Activated naive CD8-positive, alpha-beta T cell treated with anti-CD3 and anti-CD28 coated beads, Interleukin-2, amount 10 ng/mL, durations not matched to agents 7 days and 5 days (primary cell): ENCODE data around the gene GPATCH4. TPM values are rescaled to one million over a fixed set of nuclear protein-coding genes. Genes with fewer than 3 reads are reported as not detected.
"Not testable (repeated sequence)": the region's sequence is repeated elsewhere in the genome, so short reads cannot be mapped to it uniquely, and the experiment has no call there.

Experiments used
- ATAC-seq: fragments of 150-1000 bp; cut with Tn5 transposase; one replicate; pipeline ENCODE4 v1.10.0; 2021; ENCODE audit warnings: low read depth, moderate library complexity
- POLR2A ChIA-PET: fragments of 350-600 bp; sonication (Branson Sonifier 250); formaldehyde crosslinking; loops from one replicate; lab custom pipeline; 2021; ENCODE audit warnings: antibody characterized with exemption; lab: Charles Lee
- DNase-seq: peaks from one replicate; pipeline ENCODE4 v3.0.0; 2021
- H3K27ac Mint-ChIP-seq: one replicate; pipeline ENCODE4 v1.8.0; 2022; ENCODE audit warnings: mild to moderate bottlenecking, mixed read lengths
- H3K27me3 Mint-ChIP-seq: one replicate; pipeline ENCODE4 v1.8.0; 2022; ENCODE audit warnings: mild to moderate bottlenecking, moderate library complexity, mixed read lengths
- H3K36me3 Mint-ChIP-seq: one replicate; pipeline ENCODE4 v1.8.0; 2021; ENCODE audit warnings: mild to moderate bottlenecking, mixed read lengths
- H3K4me1 Mint-ChIP-seq: one replicate; pipeline ENCODE4 v1.8.0; 2021; ENCODE audit warnings: mixed read lengths
- H3K4me3 Mint-ChIP-seq: one replicate; pipeline ENCODE4 v1.8.0; 2022; ENCODE audit warnings: mild to moderate bottlenecking, moderate library complexity, mixed read lengths
- H3K9me3 Mint-ChIP-seq: one replicate; pipeline ENCODE4 v1.8.0; 2021; ENCODE audit warnings: mixed read lengths
- total RNA-seq, 2 experiments: library from RNA; stranded (reverse); gene quantifications; one replicate each; pipeline ENCODE4 v1.2.3, GENCODE V29; 2021

Gene GPATCH4
- total RNA-seq, 2 experiments from 2014 or later: 29.7 to 31.1 TPM

- H3K4me1 Mint-ChIP-seq: peaks cover 2% of the 10 kb centered on the region
- H3K27ac Mint-ChIP-seq: no peak overlapping the region
- no peak for ATAC-seq
- POLR2A ChIA-PET: interaction anchor here (0.7 to 1.4 kb wide), 3 partner anchors 28 to 55 kb away, joined by 3 to 4 read pairs (median 3); partner anchors contain the start of gene MEF2D
- H3K4me3 Mint-ChIP-seq: no peak overlapping the region
- no peak for DNase-seq
- no peaks in the 10 kb centered on the region for H3K9me3 Mint-ChIP-seq
- H3K36me3 Mint-ChIP-seq: peaks cover 32% of the 10 kb centered on the region
- H3K27me3 Mint-ChIP-seq: no peaks in the 10 kb centered on the region
Observed at GRCh38 chr1:156554971-156555370, 46.3 kb downstream of the GPATCH4 start.

- Mint-ChIP-seq H3K27ac (no peak overlapping the region), H3K4me1 (peaks cover 2% of the 10 kb centered on the region), H3K4me3 (no peak overlapping the region), H3K9me3 (no peaks in the 10 kb centered on the region), H3K36me3 (peaks cover 27% of the 10 kb centered on the region), H3K27me3 (no peaks in the 10 kb centered on the region)
- ATAC-seq (no peak), DNase-seq (no peak)
- POLR2A ChIA-PET: interaction anchor here (0.7 kb wide), 1 partner anchor 22 kb away, joined by 4 read pairs; no protein-coding TSS in a partner anchor
Observed at GRCh38 chr1:156553860-156554485, 47.3 kb downstream of the GPATCH4 start.

GRCh38 chr1:156552937-156553336, 48.3 kb downstream of the GPATCH4 start:
- POLR2A ChIA-PET, ATAC-seq: not testable (repeated sequence)

GRCh38 chr1:156552518-156552917, 48.8 kb downstream of the GPATCH4 start:
- POLR2A ChIA-PET: no interaction called here
- Mint-ChIP-seq H3K4me3 (no peak overlapping the region), H3K27me3 (no peaks in the 10 kb centered on the region), H3K27ac (no peak overlapping the region), H3K4me1 (peaks cover 2% of the 10 kb centered on the region), H3K36me3 (peaks cover 32% of the 10 kb centered on the region), H3K9me3 (no peaks in the 10 kb centered on the region)
- no peak for ATAC-seq
- DNase-seq: no peak

More at GRCh38 chr1:156552937-156553336, 48.3 kb downstream of the GPATCH4 start:
- not testable (repeated sequence) for H3K27me3 Mint-ChIP-seq, H3K9me3 Mint-ChIP-seq, H3K4me3 Mint-ChIP-seq, H3K4me1 Mint-ChIP-seq, DNase-seq
- Mint-ChIP-seq H3K27ac (peak overlapping the region; percentile 36), H3K36me3 (peaks cover 28% of the 10 kb centered on the region)

- Mint-ChIP-seq H3K9me3 (no peaks in the 10 kb centered on the region), H3K4me1 (peaks cover 2% of the 10 kb centered on the region), H3K27ac (no peak overlapping the region), H3K36me3 (peaks cover 37% of the 10 kb centered on the region), H3K4me3 (no peak overlapping the region), H3K27me3 (no peaks in the 10 kb centered on the region)
- POLR2A ChIA-PET: no interaction called here
- DNase-seq: no peak
- no peak for ATAC-seq
Observed at GRCh38 chr1:156551869-156552268, 49.4 kb downstream of the GPATCH4 start.

- peaks cover 2% of the 10 kb centered on the region for H3K4me1 Mint-ChIP-seq
- no peaks in the 10 kb centered on the region for H3K9me3 Mint-ChIP-seq
- H3K27me3 Mint-ChIP-seq: no peaks in the 10 kb centered on the region
- no peak overlapping the region for H3K27ac Mint-ChIP-seq
- ATAC-seq (no peak), DNase-seq (no peak)
- H3K36me3 Mint-ChIP-seq: peaks cover 43% of the 10 kb centered on the region
- H3K4me3 Mint-ChIP-seq: no peak overlapping the region
- POLR2A ChIA-PET: no interaction called here
Observed at GRCh38 chr1:156551066-156551643, 50.1 kb downstream of the GPATCH4 start.

- POLR2A ChIA-PET: interaction anchor here (0.6 kb wide), 1 partner anchor 65 kb away, joined by 5 read pairs; no protein-coding TSS in a partner anchor
- Mint-ChIP-seq H3K4me1 (peaks cover 2% of the 10 kb centered on the region), H3K27ac (no peak overlapping the region)
Observed at GRCh38 chr1:156550346-156550745, 50.9 kb downstream of the GPATCH4 start.

GRCh38 chr1:156549831-156550230, 51.4 kb downstream of the GPATCH4 start:
- peaks cover 41% of the 10 kb centered on the region for H3K36me3 Mint-ChIP-seq
- no peak overlapping the region for H3K4me3 Mint-ChIP-seq
- H3K27ac Mint-ChIP-seq: no peak overlapping the region
- H3K27me3 Mint-ChIP-seq: no peaks in the 10 kb centered on the region
- DNase-seq (no peak), ATAC-seq (no peak)
- H3K4me1 Mint-ChIP-seq: peaks cover 2% of the 10 kb centered on the region
- H3K9me3 Mint-ChIP-seq: no peaks in the 10 kb centered on the region
- POLR2A ChIA-PET: interaction anchor here (0.6 kb wide), 1 partner anchor 64 kb away, joined by 5 read pairs; no protein-coding TSS in a partner anchor

More at GRCh38 chr1:156550346-156550745, 50.9 kb downstream of the GPATCH4 start:
- ATAC-seq (no peak), DNase-seq (no peak)
- H3K27me3 Mint-ChIP-seq: no peaks in the 10 kb centered on the region
- no peaks in the 10 kb centered on the region for H3K9me3 Mint-ChIP-seq
- H3K4me3 Mint-ChIP-seq: no peak overlapping the region
- peaks cover 42% of the 10 kb centered on the region for H3K36me3 Mint-ChIP-seq

- POLR2A ChIA-PET: no interaction called here
- Mint-ChIP-seq H3K27me3 (no peaks in the 10 kb centered on the region), H3K27ac (no peak overlapping the region), H3K4me1 (peaks cover 2% of the 10 kb centered on the region), H3K9me3 (no peaks in the 10 kb centered on the region), H3K4me3 (no peak overlapping the region), H3K36me3 (peaks cover 39% of the 10 kb centered on the region)
- no peak for ATAC-seq
- DNase-seq: no peak
Observed at GRCh38 chr1:156549390-156549789, 51.9 kb downstream of the GPATCH4 start.

- no peaks in the 10 kb centered on the region for H3K27me3 Mint-ChIP-seq
- no peak overlapping the region for H3K27ac Mint-ChIP-seq
- POLR2A ChIA-PET: no interaction called here
Observed at GRCh38 chr1:156547982-156548381, 53.3 kb downstream of the GPATCH4 start.

GRCh38 chr1:156547434-156547833, 53.8 kb downstream of the GPATCH4 start:
- Mint-ChIP-seq H3K9me3 (no peaks in the 10 kb centered on the region), H3K4me1 (peaks cover 3% of the 10 kb centered on the region), H3K36me3 (peaks cover 30% of the 10 kb centered on the region), H3K4me3 (no peak overlapping the region), H3K27ac (no peak overlapping the region), H3K27me3 (no peaks in the 10 kb centered on the region)
- no peak for ATAC-seq
- no peak for DNase-seq
- POLR2A ChIA-PET: no interaction called here

More at GRCh38 chr1:156547982-156548381, 53.3 kb downstream of the GPATCH4 start:
- peaks cover 31% of the 10 kb centered on the region for H3K36me3 Mint-ChIP-seq
- DNase-seq (no peak), ATAC-seq (no peak)
- H3K9me3 Mint-ChIP-seq: no peaks in the 10 kb centered on the region
- H3K4me3 Mint-ChIP-seq: no peak overlapping the region
- H3K4me1 Mint-ChIP-seq: peaks cover 1% of the 10 kb centered on the region

GRCh38 chr1:156546267-156546666, 55.0 kb downstream of the GPATCH4 start:
- Mint-ChIP-seq H3K27ac (no peak overlapping the region), H3K36me3 (peaks cover 32% of the 10 kb centered on the region), H3K4me1 (peaks cover 3% of the 10 kb centered on the region), H3K27me3 (no peaks in the 10 kb centered on the region), H3K4me3 (no peak overlapping the region), H3K9me3 (no peaks in the 10 kb centered on the region)
- POLR2A ChIA-PET: no interaction called here
- ATAC-seq (no peak), DNase-seq (no peak)

GRCh38 chr1:156544592-156545102, 56.6 kb downstream of the GPATCH4 start:
- no peak overlapping the region for H3K4me3 Mint-ChIP-seq
- peaks cover 33% of the 10 kb centered on the region for H3K36me3 Mint-ChIP-seq
- ATAC-seq (no peak), DNase-seq (no peak)
- peaks cover 5% of the 10 kb centered on the region for H3K4me1 Mint-ChIP-seq
- H3K27me3 Mint-ChIP-seq: no peaks in the 10 kb centered on the region
- no peak overlapping the region for H3K27ac Mint-ChIP-seq
- POLR2A ChIA-PET: no interaction called here
- no peaks in the 10 kb centered on the region for H3K9me3 Mint-ChIP-seq
